ENCODE measurements around the gene MIDN. TPM values are rescaled to one million over a fixed set of nuclear protein-coding genes. Genes with fewer than 3 reads are reported as not detected.
A peak's percentile ranks its signal among the peaks of the same experiment; 100 is the strongest.

The MIDN gene
- total and polyA plus RNA-seq, 2 experiments from 2014 or later: 4.0 to 9.4 TPM

- Histone ChIP-seq H3K4me1 (ENCODE audit: insufficient read depth) (peaks cover 51% of the 10 kb centered on the region), H3K9me3 (ENCODE audit: low read depth) (no peaks in the 10 kb centered on the region), H4K20me1 (ENCODE audit: insufficient read depth) (no peaks in the 10 kb centered on the region), H3K27ac (peak overlapping the region; percentile 98), H3F3A (ENCODE audit: insufficient read depth) (peaks cover 52% of the 10 kb centered on the region), H3K9ac (peak overlapping the region; percentile 94), H3K9me2 (ENCODE audit: insufficient read depth) (no peaks in the 10 kb centered on the region), H3K27me3 (replicated peaks; ENCODE audit: insufficient read depth) (no peaks in the 10 kb centered on the region), H3K4me2 (ENCODE audit: unreplicated experiment) (no peak overlapping the region), H2AFZ (no peak overlapping the region), H3K79me2 (ENCODE audit: insufficient read depth) (peaks cover 46% of the 10 kb centered on the region), H3K36me3 (ENCODE audit: low read depth) (peaks cover 35% of the 10 kb centered on the region), H3K4me3 (no peak overlapping the region)
- no peak for TF ChIP-seq EZH2phosphoT487 (IDR thresholded peaks at IDR 0.05; ENCODE audit: insufficient read depth, low read depth)
- no peak for TF ChIP-seq EZH2 (IDR thresholded peaks at IDR 0.05; ENCODE audit: insufficient read depth, poor library complexity, severe bottlenecking)
- peak; percentile 51 for DNase-seq
- WGBS, 2 experiments (ENCODE audit: low coverage in 1 of 2, low lambda C conversion rate in 2 of 2, missing lambda C conversion rate in 2 of 2): 21 to 22% methylated on average over 15 of the region's 15 CpGs
- in situ Hi-C loops (cut with MboI): no loop called here
Measured at GRCh38 chr19:1258707-1259205, 10.4 kb downstream of the MIDN start.

GRCh38 chr19:1259206-1259875, 11.0 kb downstream of the MIDN start:
- Histone ChIP-seq H3K4me3 (no peak overlapping the region), H3K27ac (peak overlapping the region; percentile 98), H3K9me2 (ENCODE audit: insufficient read depth) (no peaks in the 10 kb centered on the region), H3K36me3 (ENCODE audit: low read depth) (peaks cover 33% of the 10 kb centered on the region), H3F3A (ENCODE audit: insufficient read depth) (peaks cover 55% of the 10 kb centered on the region), H3K9ac (peak overlapping the region; percentile 94), H3K4me1 (ENCODE audit: insufficient read depth) (peaks cover 47% of the 10 kb centered on the region), H3K9me3 (ENCODE audit: low read depth) (no peaks in the 10 kb centered on the region), H2AFZ (no peak overlapping the region), H4K20me1 (ENCODE audit: insufficient read depth) (no peaks in the 10 kb centered on the region), H3K79me2 (ENCODE audit: insufficient read depth) (peaks cover 40% of the 10 kb centered on the region), H3K4me2 (ENCODE audit: unreplicated experiment) (no peak overlapping the region), H3K27me3 (replicated peaks; ENCODE audit: insufficient read depth) (no peaks in the 10 kb centered on the region)
- peak; percentile 74 for DNase-seq
- no peak for TF ChIP-seq EZH2phosphoT487 (IDR thresholded peaks at IDR 0.05; ENCODE audit: insufficient read depth, low read depth)
- no peak for TF ChIP-seq EZH2 (IDR thresholded peaks at IDR 0.05; ENCODE audit: insufficient read depth, poor library complexity, severe bottlenecking)
- WGBS, 2 experiments (ENCODE audit: low coverage in 1 of 2, low lambda C conversion rate in 2 of 2, missing lambda C conversion rate in 2 of 2): 29 to 35% methylated on average over 14 to 17 of the region's 17 CpGs
- in situ Hi-C loops (cut with MboI): no loop called here

- H3K4me2 ChIP-seq (ENCODE audit: unreplicated experiment): peak overlapping the region; percentile 51
- no peaks in the 10 kb centered on the region for H3K9me3 ChIP-seq (ENCODE audit: low read depth)
- H3K27ac ChIP-seq: peak overlapping the region; percentile 98
- in situ Hi-C loops (cut with MboI): no loop called here
- H3K36me3 ChIP-seq (ENCODE audit: low read depth): peaks cover 25% of the 10 kb centered on the region; the same call in 1 of the 2 replicates
- TF ChIP-seq EZH2 (IDR thresholded peaks at IDR 0.05; ENCODE audit: insufficient read depth, poor library complexity, severe bottlenecking) (no peak), EZH2phosphoT487 (IDR thresholded peaks at IDR 0.05; ENCODE audit: insufficient read depth, low read depth) (no peak)
- WGBS, 2 experiments (ENCODE audit: low coverage in 1 of 2, low lambda C conversion rate in 2 of 2, missing lambda C conversion rate in 2 of 2): 19 to 33% methylated on average over 10 to 31 of the region's 33 CpGs
- H3K4me3 ChIP-seq: peak overlapping the region; percentile 38; the same call in 1 of the 2 replicates
- DNase-seq: peak; percentile 67
- peaks cover 41% of the 10 kb centered on the region for H3K4me1 ChIP-seq (ENCODE audit: insufficient read depth)
- H3K27me3 ChIP-seq (replicated peaks; ENCODE audit: insufficient read depth): no peaks in the 10 kb centered on the region
- no peaks in the 10 kb centered on the region for H3K9me2 ChIP-seq (ENCODE audit: insufficient read depth)
- peak overlapping the region; percentile 94 for H3K9ac ChIP-seq
- H4K20me1 ChIP-seq (ENCODE audit: insufficient read depth): no peaks in the 10 kb centered on the region
- no peak overlapping the region for H2AFZ ChIP-seq
- H3K79me2 ChIP-seq (ENCODE audit: insufficient read depth): peaks cover 32% of the 10 kb centered on the region
- H3F3A ChIP-seq (ENCODE audit: insufficient read depth): peaks cover 51% of the 10 kb centered on the region
Measured at GRCh38 chr19:1259876-1260748, 11.7 kb downstream of the MIDN start.

GRCh38 chr19:1260749-1261537, 12.6 kb downstream of the MIDN start:
- Histone ChIP-seq H3K36me3 (ENCODE audit: low read depth) (peaks cover 17% of the 10 kb centered on the region; the same call in 1 of the 2 replicates), H3K79me2 (ENCODE audit: insufficient read depth) (peaks cover 24% of the 10 kb centered on the region), H3K4me2 (ENCODE audit: unreplicated experiment) (peak overlapping the region; percentile 98), H3K9me2 (ENCODE audit: insufficient read depth) (no peaks in the 10 kb centered on the region), H4K20me1 (ENCODE audit: insufficient read depth) (no peaks in the 10 kb centered on the region), H3K9ac (peak overlapping the region; percentile 94), H3K27me3 (replicated peaks; ENCODE audit: insufficient read depth) (no peaks in the 10 kb centered on the region), H3F3A (ENCODE audit: insufficient read depth) (peaks cover 46% of the 10 kb centered on the region), H3K4me3 (peak overlapping the region; percentile 81), H3K9me3 (ENCODE audit: low read depth) (no peaks in the 10 kb centered on the region), H3K4me1 (ENCODE audit: insufficient read depth) (peaks cover 45% of the 10 kb centered on the region), H3K27ac (peak overlapping the region; percentile 98), H2AFZ (no peak overlapping the region)
- in situ Hi-C loops (cut with MboI): no loop called here
- 1 to 6% methylated on average over 25 to 63 of the region's 83 CpGs for WGBS, 2 experiments (ENCODE audit: low coverage in 1 of 2, low lambda C conversion rate in 2 of 2, missing lambda C conversion rate in 2 of 2)
- DNase-seq: peak; percentile 99
- TF ChIP-seq EZH2 (IDR thresholded peaks at IDR 0.05; ENCODE audit: insufficient read depth, poor library complexity, severe bottlenecking) (no peak), EZH2phosphoT487 (IDR thresholded peaks at IDR 0.05; ENCODE audit: insufficient read depth, low read depth) (no peak)

Measured in GM23248 (cell line).